ENCODE data around the gene CLEC4E.

GRCh38 chr12:8563356-8563755 is 22.7 kb upstream of the CLEC4E start:
- no peak for TF ChIP-seq CTCF (IDR thresholded peaks at IDR 0.05; ENCODE audit: low read depth, low read length)
- no peak for TF ChIP-seq EZH2phosphoT487 (IDR thresholded peaks at IDR 0.05; ENCODE audit: low read depth)

Measured in OCI-LY3 (cell line).